GM12874 (cell line): ENCODE data around the gene PNPO.

ENCODE experiments used
- TF ChIP-seq, protein P1 (sequence below): IDR thresholded peaks from 2 replicates; pipeline ENCODE4 v1.5.1; 2011; ENCODE audit warnings: low read depth, mild to moderate bottlenecking, control low read depth, low read length, moderate library complexity; ENCODE audit not compliant: insufficient read depth

PNPO gene

GRCh38 chr17:47935961-47936360 lies 5.4 kb upstream of the PNPO start:
- TF ChIP-seq, protein P1, sequence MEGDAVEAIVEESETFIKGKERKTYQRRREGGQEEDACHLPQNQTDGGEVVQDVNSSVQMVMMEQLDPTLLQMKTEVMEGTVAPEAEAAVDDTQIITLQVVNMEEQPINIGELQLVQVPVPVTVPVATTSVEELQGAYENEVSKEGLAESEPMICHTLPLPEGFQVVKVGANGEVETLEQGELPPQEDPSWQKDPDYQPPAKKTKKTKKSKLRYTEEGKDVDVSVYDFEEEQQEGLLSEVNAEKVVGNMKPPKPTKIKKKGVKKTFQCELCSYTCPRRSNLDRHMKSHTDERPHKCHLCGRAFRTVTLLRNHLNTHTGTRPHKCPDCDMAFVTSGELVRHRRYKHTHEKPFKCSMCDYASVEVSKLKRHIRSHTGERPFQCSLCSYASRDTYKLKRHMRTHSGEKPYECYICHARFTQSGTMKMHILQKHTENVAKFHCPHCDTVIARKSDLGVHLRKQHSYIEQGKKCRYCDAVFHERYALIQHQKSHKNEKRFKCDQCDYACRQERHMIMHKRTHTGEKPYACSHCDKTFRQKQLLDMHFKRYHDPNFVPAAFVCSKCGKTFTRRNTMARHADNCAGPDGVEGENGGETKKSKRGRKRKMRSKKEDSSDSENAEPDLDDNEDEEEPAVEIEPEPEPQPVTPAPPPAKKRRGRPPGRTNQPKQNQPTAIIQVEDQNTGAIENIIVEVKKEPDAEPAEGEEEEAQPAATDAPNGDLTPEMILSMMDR, result no peak

DNA sequence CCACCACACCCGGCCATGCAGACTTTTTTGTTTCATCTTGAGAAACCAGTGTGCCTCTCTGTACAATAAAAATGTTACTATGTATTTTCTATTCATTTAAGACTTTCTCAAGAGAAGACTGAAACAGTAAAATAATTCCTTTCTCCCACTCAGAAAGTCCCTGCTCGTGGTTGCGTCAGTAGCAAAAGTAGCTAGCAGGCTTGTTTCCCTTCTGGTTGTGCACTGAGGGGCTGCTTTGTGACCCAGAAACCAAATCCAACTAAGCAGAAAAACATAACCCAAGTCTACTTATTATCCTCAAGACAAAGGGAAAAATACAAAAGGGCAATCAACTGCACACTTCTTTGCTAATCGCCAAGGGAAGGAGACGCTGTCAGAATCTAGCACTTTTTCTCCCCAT lies 3.4 kb upstream of the PNPO start:
- TF ChIP-seq, protein P1, result no peak

- TF ChIP-seq, protein P1, result no peak
Measured at GRCh38 chr17:47942096-47942510, 732 bp downstream of the PNPO start.

DNA sequence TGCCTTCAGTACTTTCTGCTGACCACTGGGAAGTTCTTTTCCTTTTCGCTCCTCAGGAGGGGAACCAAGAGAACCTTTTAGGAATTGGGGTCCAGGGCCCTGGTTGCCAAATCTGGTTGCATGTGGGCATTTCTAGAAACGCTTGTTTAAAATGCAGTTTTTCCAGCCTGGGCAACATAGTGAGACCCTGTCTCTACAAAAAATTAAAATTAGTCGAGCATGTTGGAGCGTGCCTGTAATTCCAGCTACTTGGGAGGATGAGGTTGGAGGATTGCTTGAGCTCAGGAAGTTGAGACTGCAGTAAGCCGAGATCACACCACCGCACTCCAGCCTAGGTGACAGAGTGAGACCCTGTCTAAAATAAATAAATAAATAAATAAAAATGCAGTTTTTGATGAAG lies 1.2 kb downstream of the PNPO start:
- TF ChIP-seq, protein P1, result no peak

- TF ChIP-seq, protein P1, result no peak
Measured at GRCh38 chr17:47945080-47945479, 3.7 kb downstream of the PNPO start.

DNA sequence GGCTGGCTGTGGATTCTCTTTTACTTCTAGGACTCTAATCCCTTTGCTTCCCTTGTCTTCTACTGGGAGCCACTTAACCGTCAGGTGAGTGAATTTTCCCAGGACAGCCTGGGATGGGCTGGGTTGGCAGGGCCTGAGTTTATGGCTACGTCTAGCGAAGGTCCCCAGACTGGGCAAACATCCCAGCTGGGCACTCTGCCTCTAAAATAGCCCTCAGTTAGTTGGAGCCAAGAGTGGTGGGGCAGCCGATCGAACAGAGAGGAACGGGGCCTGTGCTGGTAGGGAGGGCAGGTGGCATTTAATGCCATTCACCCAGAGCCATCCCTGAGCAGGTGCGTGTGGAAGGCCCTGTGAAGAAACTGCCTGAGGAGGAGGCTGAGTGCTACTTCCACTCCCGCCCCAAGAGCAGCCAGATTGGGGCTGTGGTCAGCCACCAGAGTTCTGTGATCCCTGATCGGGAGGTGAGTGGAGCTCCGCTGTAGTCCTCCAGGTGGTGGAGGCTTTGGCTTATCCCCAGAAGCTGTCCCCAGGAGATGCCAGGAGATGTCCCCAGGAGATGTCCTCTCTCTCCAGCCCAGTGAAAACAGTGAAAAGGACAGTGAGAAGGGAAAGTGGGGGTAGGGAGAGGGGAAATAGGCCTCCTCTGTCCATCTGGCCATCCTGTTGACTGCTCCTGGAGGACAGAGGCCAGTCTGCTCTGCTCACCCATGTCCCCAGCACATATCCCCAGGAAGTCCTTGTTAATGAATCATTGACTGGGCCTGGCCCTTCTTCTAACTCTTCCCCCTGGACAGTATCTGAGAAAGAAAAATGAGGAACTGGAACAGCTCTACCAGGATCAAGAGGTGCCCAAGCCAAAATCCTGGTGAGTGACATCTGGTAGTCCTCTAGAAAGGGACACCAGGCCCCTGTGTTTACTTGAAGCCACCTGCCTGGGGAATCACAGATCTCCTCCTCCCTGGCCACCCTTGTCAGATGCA lies 4.4 kb downstream of the PNPO start:
- TF ChIP-seq, protein P1, result no peak

- TF ChIP-seq, protein P1, result no peak
Measured at GRCh38 chr17:47946516-47946915, 5.1 kb downstream of the PNPO start.
